H9 (cell line): ENCODE results near the gene GRID1. TPM values are rescaled to one million over a fixed set of nuclear protein-coding genes. Genes with fewer than 3 reads are reported as not detected.

Experiments used
- DNase-seq: peaks from one replicate; pipeline ENCODE4 v3.0.0-alpha.2; 2017
- H2AFZ ChIP-seq: one replicate; pipeline ENCODE4 v1.6.1; 2013; ENCODE audit warnings: mild to moderate bottlenecking, low read length, control low read depth, moderate library complexity
- H2AK5ac ChIP-seq: 2 replicates; pipeline ENCODE4 v1.6.1; 2013; ENCODE audit warnings: low read length, control low read depth, mixed read lengths; ENCODE audit not compliant: insufficient read length
- H2BK120ac ChIP-seq: one replicate; pipeline ENCODE4 v1.6.1; 2013; ENCODE audit warnings: low read depth, mild to moderate bottlenecking, low read length, control low read depth, inconsistent platforms; ENCODE audit not compliant: poor library complexity, severe bottlenecking
- H2BK12ac ChIP-seq: 2 replicates; pipeline ENCODE4 v1.6.1; 2013; ENCODE audit warnings: low read length, control low read depth, mixed read lengths, low read depth; ENCODE audit not compliant: insufficient read length
- H2BK15ac ChIP-seq: 2 replicates; pipeline ENCODE4 v1.6.1; 2013; ENCODE audit warnings: low read depth, low read length, control low read depth
- H2BK20ac ChIP-seq: one replicate; pipeline ENCODE4 v1.6.1; 2013; ENCODE audit warnings: low read depth, mild to moderate bottlenecking, low read length, control low read depth, inconsistent platforms; ENCODE audit not compliant: poor library complexity, severe bottlenecking
- H2BK5ac ChIP-seq: 2 replicates; pipeline ENCODE4 v1.6.1; 2013; ENCODE audit warnings: low read length, control low read depth, mixed read lengths; ENCODE audit not compliant: insufficient read length
- H3K14ac ChIP-seq: 2 replicates; pipeline ENCODE4 v1.6.1; 2013; ENCODE audit warnings: low read length, control low read depth; ENCODE audit not compliant: insufficient read depth
- H3K18ac ChIP-seq: 2 replicates; pipeline ENCODE4 v1.6.1; 2013; ENCODE audit warnings: low read depth, mild to moderate bottlenecking, mixed read lengths, low read length, control low read depth; ENCODE audit not compliant: insufficient read length
- H3K23ac ChIP-seq: 2 replicates; pipeline ENCODE4 v1.6.1; 2013; ENCODE audit warnings: low read length, control low read depth, mixed read lengths, low read depth; ENCODE audit not compliant: insufficient read length
- H3K23me2 ChIP-seq: 2 replicates; pipeline ENCODE4 v1.6.1; 2013; ENCODE audit warnings: low read depth, mild to moderate bottlenecking, mixed read lengths, low read length, control low read depth; ENCODE audit not compliant: insufficient read length, poor library complexity, severe bottlenecking
- H3K27ac ChIP-seq: 2 replicates; pipeline ENCODE4 v1.5.1; 2013; ENCODE audit warnings: low read length, control low read depth, mixed read lengths, low read depth; ENCODE audit not compliant: insufficient read length
- H3K27me3 ChIP-seq: 2 replicates; pipeline ENCODE4 v1.6.1; 2013; ENCODE audit warnings: low read length, control low read depth, inconsistent platforms; ENCODE audit not compliant: insufficient read depth
- H3K4ac ChIP-seq: 2 replicates; pipeline ENCODE4 v1.6.1; 2013; ENCODE audit warnings: low read depth, mild to moderate bottlenecking, control low read depth, inconsistent platforms, low read length, moderate library complexity
- H3K4me1 ChIP-seq: 2 replicates; pipeline ENCODE4 v1.6.1; 2013; ENCODE audit warnings: low read length, control low read depth, inconsistent platforms; ENCODE audit not compliant: insufficient read depth
- H3K4me2 ChIP-seq: 2 replicates; pipeline ENCODE4 v1.6.1; 2013; ENCODE audit warnings: low read length, control low read depth, mixed read lengths; ENCODE audit not compliant: insufficient read length, insufficient read depth
- H3K56ac ChIP-seq: 2 replicates; pipeline ENCODE4 v1.6.1; 2013; ENCODE audit warnings: low read depth, mild to moderate bottlenecking, mixed read lengths, low read length, control low read depth; ENCODE audit not compliant: insufficient read length
- H3K79me1 ChIP-seq: 2 replicates; pipeline ENCODE4 v1.6.1; 2013; ENCODE audit warnings: low read depth, mild to moderate bottlenecking, moderate library complexity, low read length, control low read depth, inconsistent platforms; ENCODE audit not compliant: insufficient read depth, poor library complexity, severe bottlenecking
- H3K79me2 ChIP-seq: 2 replicates; pipeline ENCODE4 v1.6.1; 2013; ENCODE audit warnings: low read length, control low read depth, inconsistent platforms; ENCODE audit not compliant: insufficient read depth
- H3K9ac ChIP-seq: 2 replicates; pipeline ENCODE4 v1.6.1; 2013; ENCODE audit warnings: low read length, control low read depth, mixed read lengths; ENCODE audit not compliant: insufficient read length; ENCODE audit errors: extremely low read depth
- H3K9me3 ChIP-seq: one replicate; pipeline ENCODE4 v1.6.1; 2013; ENCODE audit warnings: low read depth, low read length, inconsistent platforms; ENCODE audit not compliant: control insufficient read depth
- H3T11ph ChIP-seq: one replicate; pipeline ENCODE4 v1.6.1; 2013; ENCODE audit warnings: mild to moderate bottlenecking, low read length, control low read depth, inconsistent platforms
- H4K20me1 ChIP-seq: one replicate; pipeline ENCODE4 v1.6.1; 2013; ENCODE audit not compliant: control insufficient read depth, insufficient read length, insufficient read depth
- H4K5ac ChIP-seq: 2 replicates; pipeline ENCODE4 v1.6.1; 2013; ENCODE audit warnings: low read depth, mild to moderate bottlenecking, mixed read lengths, low read length, control low read depth; ENCODE audit not compliant: insufficient read length
- H4K8ac ChIP-seq: replicated peaks from 2 replicates; pipeline ENCODE4 v1.6.1; 2013; ENCODE audit warnings: low read length, control low read depth, mixed read lengths, low read depth; ENCODE audit not compliant: insufficient read length
- H4K91ac ChIP-seq: 2 replicates; pipeline ENCODE4 v1.6.1; 2013; ENCODE audit warnings: low read depth, mild to moderate bottlenecking, moderate library complexity, mixed read lengths, low read length, control low read depth; ENCODE audit not compliant: insufficient read length
- H3K27ac Mint-ChIP-seq, 3 experiments: 2 replicates in 2 of 3; 3 replicates in 1 of 3; pipeline ENCODE4 v1.8.0; 2020 to 2021; ENCODE audit warnings: mixed read lengths in 3 of 3, mild to moderate bottlenecking in 1 of 3, moderate library complexity in 1 of 3
- H3K27me3 Mint-ChIP-seq: 2 replicates; pipeline ENCODE4 v1.8.0; 2021; ENCODE audit warnings: low read depth, mild to moderate bottlenecking, moderate library complexity, mixed read lengths
- H3K36me3 Mint-ChIP-seq, 3 experiments: 2 replicates in 2 of 3; 3 replicates in 1 of 3; pipeline ENCODE4 v1.8.0; 2020 to 2021; ENCODE audit warnings: low read depth in 3 of 3, mixed read lengths in 3 of 3; ENCODE audit not compliant: insufficient read depth in 1 of 3
- H3K4me1 Mint-ChIP-seq, 2 experiments: 2 replicates each; pipeline ENCODE4 v1.8.0; 2020; ENCODE audit warnings: mixed read lengths in 2 of 2
- H3K4me3 Mint-ChIP-seq, 2 experiments: 2 replicates in 1 of 2; 3 replicates in 1 of 2; pipeline ENCODE4 v1.8.0; 2020 to 2021; ENCODE audit warnings: mild to moderate bottlenecking in 2 of 2, mixed read lengths in 2 of 2, moderate library complexity in 1 of 2
- H3K9me3 Mint-ChIP-seq, 2 experiments: 2 replicates in 1 of 2; 3 replicates in 1 of 2; pipeline ENCODE4 v1.8.0; 2020; ENCODE audit warnings: mild to moderate bottlenecking in 2 of 2, mixed read lengths in 2 of 2, moderate library complexity in 1 of 2
- WGBS: extraction: QIAGEN DNeasy Blood & Tissue Kit; methylation state at CpG from one replicate; pipeline ENCODE4 v1.1.7; 2013; ENCODE audit warnings: missing lambda C conversion rate, low lambda C conversion rate, mixed read lengths; ENCODE audit not compliant: insufficient read length; ENCODE audit errors: extremely low coverage; 5-methylcytosine and 5-hydroxymethylcytosine counted together
- total RNA-seq: library from RNA; stranded (reverse); gene quantifications from 2 replicates; pipeline ENCODE4 v1.2.1, GENCODE V29; 2021
- TF ChIP-seq, protein P1 (sequence below): fragments of 200-600 bp; sonication (generic); conservative IDR thresholded peaks from 3 replicates; pipeline ENCODE4 v1.8.0; 2021; ENCODE audit warnings: antibody characterized with exemption, mild to moderate bottlenecking

Gene GRID1
- total RNA-seq, 1 experiment from 2014 or later = 0.35 TPM

DNA sequence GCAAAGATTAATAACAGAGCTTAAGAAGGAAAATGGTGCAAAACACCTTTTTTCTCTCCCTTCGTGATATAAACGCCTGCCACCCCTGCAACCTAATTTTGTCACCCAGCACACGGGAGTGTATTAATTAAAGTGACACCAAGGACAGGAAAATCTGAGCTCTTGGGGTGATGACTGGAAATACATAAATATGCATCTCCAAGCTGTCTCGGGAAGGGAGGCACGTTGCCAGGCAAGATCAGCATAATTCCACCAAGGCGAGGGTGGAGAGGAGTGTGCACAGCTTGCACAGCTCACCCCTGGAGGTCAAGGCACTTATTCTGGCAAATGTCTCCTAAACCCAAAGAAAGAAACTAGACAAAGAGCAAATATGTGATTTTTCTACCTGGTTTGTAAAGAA is 700.9 kb downstream of the GRID1 start:
- Mint-ChIP-seq H3K4me3 (no peak overlapping the region), H3K36me3 (peaks cover 0 to 8% (median 0%) of the 10 kb centered on the region in 3 experiments; a peak in 2 of 7 replicates), H3K27me3 (peaks cover 22% of the 10 kb centered on the region), H3K9me3 (peaks cover 0 to 6% of the 10 kb centered on the region in 2 experiments; a peak in 3 of 5 replicates), H3K27ac (no peak overlapping the region), H3K4me1 (peaks cover 24 to 27% of the 10 kb centered on the region in 2 experiments)
- no peak overlapping the region for H2BK120ac ChIP-seq
- no peak overlapping the region for H3K56ac ChIP-seq
- H4K5ac ChIP-seq = no peak overlapping the region
- H2BK12ac ChIP-seq = no peak overlapping the region
- H4K91ac ChIP-seq = no peak overlapping the region
- no peaks in the 10 kb centered on the region for H3K79me2 ChIP-seq
- H3K79me1 ChIP-seq = no peaks in the 10 kb centered on the region
- H3K23me2 ChIP-seq = no peaks in the 10 kb centered on the region
- H3T11ph ChIP-seq = no peak overlapping the region
- H3K4ac ChIP-seq = no peak overlapping the region
- no peak overlapping the region for H2BK5ac ChIP-seq
- H4K20me1 ChIP-seq = no peaks in the 10 kb centered on the region
- H2AFZ ChIP-seq = no peak overlapping the region
- no peak overlapping the region for H4K8ac ChIP-seq
- H2BK15ac ChIP-seq = no peak overlapping the region
- no peak overlapping the region for H3K9ac ChIP-seq
- no peak overlapping the region for H2AK5ac ChIP-seq
- H3K23ac ChIP-seq = no peak overlapping the region
- DNase-seq = no peak
- TF ChIP-seq, protein P1, sequence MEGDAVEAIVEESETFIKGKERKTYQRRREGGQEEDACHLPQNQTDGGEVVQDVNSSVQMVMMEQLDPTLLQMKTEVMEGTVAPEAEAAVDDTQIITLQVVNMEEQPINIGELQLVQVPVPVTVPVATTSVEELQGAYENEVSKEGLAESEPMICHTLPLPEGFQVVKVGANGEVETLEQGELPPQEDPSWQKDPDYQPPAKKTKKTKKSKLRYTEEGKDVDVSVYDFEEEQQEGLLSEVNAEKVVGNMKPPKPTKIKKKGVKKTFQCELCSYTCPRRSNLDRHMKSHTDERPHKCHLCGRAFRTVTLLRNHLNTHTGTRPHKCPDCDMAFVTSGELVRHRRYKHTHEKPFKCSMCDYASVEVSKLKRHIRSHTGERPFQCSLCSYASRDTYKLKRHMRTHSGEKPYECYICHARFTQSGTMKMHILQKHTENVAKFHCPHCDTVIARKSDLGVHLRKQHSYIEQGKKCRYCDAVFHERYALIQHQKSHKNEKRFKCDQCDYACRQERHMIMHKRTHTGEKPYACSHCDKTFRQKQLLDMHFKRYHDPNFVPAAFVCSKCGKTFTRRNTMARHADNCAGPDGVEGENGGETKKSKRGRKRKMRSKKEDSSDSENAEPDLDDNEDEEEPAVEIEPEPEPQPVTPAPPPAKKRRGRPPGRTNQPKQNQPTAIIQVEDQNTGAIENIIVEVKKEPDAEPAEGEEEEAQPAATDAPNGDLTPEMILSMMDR = no peak
- no peak overlapping the region for H2BK20ac ChIP-seq
- peaks cover 6% of the 10 kb centered on the region; the same call in 1 of the 2 replicates for H3K4me1 ChIP-seq
- no peak overlapping the region for H3K4me2 ChIP-seq
- no peak overlapping the region for H3K14ac ChIP-seq
- no peaks in the 10 kb centered on the region for H3K9me3 ChIP-seq
- no peak overlapping the region for H3K18ac ChIP-seq
- no peaks in the 10 kb centered on the region for H3K27me3 ChIP-seq
- no peak overlapping the region for H3K27ac ChIP-seq
- no CpG with 5 or more reads among the region's 6 CpGs for WGBS
